T-helper 17 cell (primary cell): Measurements from ENCODE around the gene DDX54. TPM values are rescaled to one million over a fixed set of nuclear protein-coding genes. Genes with fewer than 3 reads are reported as not detected.

Experiments
- ATAC-seq: fragments of 150-1000 bp; cut with Tn5 transposase; 2 replicates; pipeline ENCODE4 v1.10.0; 2021; ENCODE audit warnings: mild to moderate bottlenecking, moderate library complexity
- DNase-seq, 3 donors: peaks; one replicate each; pipeline versions ENCODE4 v3.0.0 to v3.0.0-alpha.2; 2020 to 2021
- H3K9me3 ChIP-seq: one replicate; pipeline ENCODE4 v1.7.0; 2013; ENCODE audit warnings: low read length, mild to moderate bottlenecking; ENCODE audit not compliant: control insufficient read depth, poor library complexity, severe bottlenecking
- H3K27ac Mint-ChIP-seq: one replicate; pipeline ENCODE4 v1.8.0; 2022; ENCODE audit warnings: mild to moderate bottlenecking, moderate library complexity, mixed read lengths
- H3K27me3 Mint-ChIP-seq: one replicate; pipeline ENCODE4 v1.8.0; 2022; ENCODE audit warnings: mixed read lengths
- H3K36me3 Mint-ChIP-seq: one replicate; pipeline ENCODE4 v1.8.0; 2022; ENCODE audit warnings: low read depth, mixed read lengths
- H3K4me1 Mint-ChIP-seq: one replicate; pipeline ENCODE4 v1.8.0; 2022; ENCODE audit warnings: mild to moderate bottlenecking, mixed read lengths
- H3K4me3 Mint-ChIP-seq: one replicate; pipeline ENCODE4 v1.8.0; 2022; ENCODE audit warnings: mild to moderate bottlenecking, moderate library complexity, mixed read lengths
- total RNA-seq, 4 donors: library from RNA in 2 of 4; stranded (reverse) in 2 of 4; gene quantifications; one replicate each; pipeline ENCODE4 v1.2.3 and lab custom pipeline; 2022 to 2026

The DDX54 gene
- total RNA-seq, 2 donors from 2014 or later, result 75.9 to 92.5 TPM

DNA sequence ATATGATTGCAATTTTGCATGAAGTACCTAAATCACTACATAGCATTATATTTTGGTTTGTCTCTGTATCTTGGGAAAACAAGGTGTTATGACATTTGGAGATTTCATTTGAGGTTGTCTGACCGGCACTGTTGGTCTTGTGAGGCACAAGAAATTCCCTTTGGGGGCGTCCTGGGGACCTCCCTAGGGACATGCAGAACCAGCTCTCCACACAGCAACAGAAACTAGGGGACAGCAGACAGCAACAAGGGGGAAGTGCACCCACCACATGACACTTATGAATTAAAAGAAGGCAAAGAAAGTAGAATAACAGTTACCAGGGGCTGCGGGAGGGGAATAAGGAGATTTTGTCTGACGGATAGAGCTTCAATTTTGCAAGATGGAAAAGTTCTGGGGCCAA is 14.4 kb downstream of the DDX54 start:
- DNase-seq, result no peak
- ATAC-seq, result no peak
- H3K4me1 Mint-ChIP-seq, result peaks cover 8% of the 10 kb centered on the region
- H3K36me3 Mint-ChIP-seq, result peaks cover 9% of the 10 kb centered on the region
- no peak overlapping the region for H3K4me3 Mint-ChIP-seq
- H3K27ac Mint-ChIP-seq, result peak overlapping the region; percentile 73
- H3K27me3 Mint-ChIP-seq, result no peaks in the 10 kb centered on the region
- H3K9me3 ChIP-seq, result no peaks in the 10 kb centered on the region

DNA sequence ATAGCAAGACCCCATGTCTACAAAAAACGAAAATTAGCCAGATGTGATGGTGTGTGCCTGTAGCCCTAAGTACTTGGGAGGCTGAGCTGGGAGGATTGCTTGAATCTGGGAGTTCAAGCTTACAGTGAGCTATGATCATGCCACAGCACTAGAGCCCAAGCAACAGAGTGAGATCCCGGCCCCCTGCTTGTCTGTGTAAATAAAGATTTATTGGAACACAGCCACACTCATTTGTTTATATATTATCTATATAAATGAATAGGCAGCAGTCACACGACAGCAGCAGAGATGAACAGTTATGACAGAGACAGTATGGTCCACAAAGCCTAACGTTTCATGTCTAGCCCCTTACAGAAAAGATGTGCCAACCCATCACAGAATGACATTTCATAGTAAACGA is 14.8 kb downstream of the DDX54 start:
- Mint-ChIP-seq H3K36me3 (peaks cover 9% of the 10 kb centered on the region), H3K27ac (peak overlapping the region; percentile 73), H3K27me3 (no peaks in the 10 kb centered on the region), H3K4me1 (peaks cover 9% of the 10 kb centered on the region), H3K4me3 (no peak overlapping the region)
- H3K9me3 ChIP-seq, result no peaks in the 10 kb centered on the region
- DNase-seq (no peak), ATAC-seq (no peak)

DNA sequence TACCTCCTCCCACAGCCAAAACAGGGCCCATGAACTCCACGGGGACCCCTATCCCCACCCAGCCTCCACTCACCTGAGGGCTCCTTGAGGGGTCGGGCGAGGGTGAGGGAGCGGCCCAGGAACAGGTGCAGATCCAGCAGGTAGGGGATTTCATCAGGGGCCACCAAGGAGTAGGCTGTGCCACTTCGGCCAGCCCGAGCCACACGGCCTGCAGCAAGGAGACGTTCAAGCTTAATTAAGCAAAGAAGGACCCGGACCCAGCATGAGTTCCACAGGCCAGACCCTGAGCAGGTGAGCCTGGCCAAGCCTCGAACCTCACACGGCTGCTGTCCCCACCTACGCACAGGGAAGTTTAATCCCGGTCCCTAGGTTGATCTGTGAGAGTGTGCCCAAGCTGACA is 15.6 kb downstream of the DDX54 start:
- no peaks in the 10 kb centered on the region for H3K27me3 Mint-ChIP-seq
- peaks cover 7% of the 10 kb centered on the region for H3K36me3 Mint-ChIP-seq
- H3K4me3 Mint-ChIP-seq, result no peak overlapping the region
- no peak for DNase-seq
- peaks cover 9% of the 10 kb centered on the region for H3K4me1 Mint-ChIP-seq
- ATAC-seq, result no peak
- H3K9me3 ChIP-seq, result no peaks in the 10 kb centered on the region
- no peak overlapping the region for H3K27ac Mint-ChIP-seq

DNA sequence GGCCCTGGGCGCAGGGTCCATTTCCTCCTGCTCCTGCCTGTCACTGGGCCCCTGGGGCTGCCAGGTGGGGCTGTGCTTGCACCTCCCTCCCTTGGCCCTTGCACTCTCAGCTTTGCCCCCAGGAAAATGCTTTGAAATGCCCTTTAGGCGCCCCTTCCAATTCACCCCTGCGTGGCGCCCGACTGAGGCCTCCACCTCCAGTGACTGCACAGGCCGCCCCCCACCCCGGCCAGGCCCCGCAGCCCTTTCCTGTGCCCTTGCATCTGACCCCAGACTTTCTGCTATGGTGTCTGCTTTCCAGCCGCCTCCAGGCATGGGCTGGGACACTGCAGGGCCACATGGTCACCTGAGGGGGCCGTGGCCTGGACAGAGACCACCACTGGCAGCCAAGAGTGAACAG is 17.4 kb downstream of the DDX54 start:
- no peaks in the 10 kb centered on the region for H3K27me3 Mint-ChIP-seq
- H3K4me3 Mint-ChIP-seq, result no peak overlapping the region
- H3K9me3 ChIP-seq, result no peaks in the 10 kb centered on the region
- DNase-seq (no peak), ATAC-seq (no peak)
- H3K36me3 Mint-ChIP-seq, result peaks cover 4% of the 10 kb centered on the region
- peaks cover 7% of the 10 kb centered on the region for H3K4me1 Mint-ChIP-seq
- H3K27ac Mint-ChIP-seq, result no peak overlapping the region

DNA sequence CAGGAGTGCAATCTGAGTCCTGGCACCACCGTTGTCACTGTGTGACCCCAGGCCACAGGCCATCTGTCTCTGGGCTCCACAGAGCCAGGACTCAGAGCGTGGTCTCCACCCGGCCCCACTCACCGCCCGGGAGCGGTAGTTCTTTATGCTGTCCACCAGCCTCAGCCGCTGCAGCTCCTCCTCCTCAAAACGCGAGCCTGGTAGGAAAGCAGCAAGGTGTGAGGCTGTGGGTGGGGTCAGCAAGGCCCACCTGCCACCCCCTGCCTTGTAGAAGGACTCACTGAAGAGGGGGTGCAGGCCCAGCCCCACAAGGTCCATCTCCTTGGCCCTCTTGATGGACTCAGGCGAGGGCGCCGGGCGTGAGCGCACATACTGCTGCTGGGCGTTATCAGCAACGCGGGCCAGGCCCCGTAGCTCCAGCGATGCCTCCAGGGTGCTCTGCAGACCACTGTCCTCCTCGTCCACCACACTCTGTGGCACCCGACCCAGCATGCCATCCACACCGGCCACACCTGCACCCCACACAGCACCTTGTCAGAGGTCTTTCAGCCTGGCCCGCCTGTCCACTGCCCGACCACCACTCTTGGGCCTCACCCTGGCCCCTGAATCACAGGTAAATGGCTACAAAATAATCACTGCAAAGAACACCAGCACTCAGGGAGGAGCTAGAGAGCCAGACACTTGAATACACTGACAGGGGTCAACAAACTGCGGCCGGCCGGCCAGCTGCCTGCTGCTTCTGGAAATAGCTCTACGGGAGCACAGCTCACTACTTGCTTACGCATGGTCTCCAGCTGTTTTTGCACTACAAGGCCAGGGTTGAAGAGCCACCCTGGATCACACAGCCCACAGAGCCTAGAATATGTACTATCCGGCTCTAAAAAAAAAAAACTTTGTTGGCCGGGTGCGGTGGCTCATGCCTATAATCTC is 19.5 kb downstream of the DDX54 start:
- peaks cover 2% of the 10 kb centered on the region for H3K4me1 Mint-ChIP-seq
- no peak overlapping the region for H3K27ac Mint-ChIP-seq
- ATAC-seq (no peak), DNase-seq (no peak)
- no peaks in the 10 kb centered on the region for H3K27me3 Mint-ChIP-seq
- no peaks in the 10 kb centered on the region for H3K9me3 ChIP-seq
- no peaks in the 10 kb centered on the region for H3K36me3 Mint-ChIP-seq
- H3K4me3 Mint-ChIP-seq, result no peak overlapping the region

DNA sequence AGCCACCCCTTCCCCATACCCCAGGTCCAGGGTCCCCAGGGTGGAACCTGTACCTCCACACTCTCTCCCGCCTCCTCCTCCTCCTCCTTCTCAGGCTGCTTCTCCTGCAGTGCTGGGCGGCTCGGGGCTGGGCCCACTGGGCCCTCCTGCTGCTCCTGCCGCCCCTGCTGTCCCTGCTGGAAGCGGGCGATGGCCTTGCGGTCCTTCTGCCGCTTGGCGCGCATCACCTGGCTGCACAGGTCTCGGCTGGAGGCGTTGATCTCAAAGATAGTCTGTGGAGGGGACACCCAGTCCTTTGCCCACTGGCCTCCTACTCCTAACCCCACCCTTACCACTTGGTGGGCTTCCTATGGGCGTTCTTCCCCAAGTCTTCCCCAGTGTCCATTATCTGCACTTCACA is 21.3 kb downstream of the DDX54 start:
- Mint-ChIP-seq H3K36me3 (no peaks in the 10 kb centered on the region), H3K4me1 (peaks cover 2% of the 10 kb centered on the region), H3K27ac (no peak overlapping the region), H3K27me3 (no peaks in the 10 kb centered on the region), H3K4me3 (no peak overlapping the region)
- no peaks in the 10 kb centered on the region for H3K9me3 ChIP-seq
- DNase-seq (no peak), ATAC-seq (no peak)

DNA sequence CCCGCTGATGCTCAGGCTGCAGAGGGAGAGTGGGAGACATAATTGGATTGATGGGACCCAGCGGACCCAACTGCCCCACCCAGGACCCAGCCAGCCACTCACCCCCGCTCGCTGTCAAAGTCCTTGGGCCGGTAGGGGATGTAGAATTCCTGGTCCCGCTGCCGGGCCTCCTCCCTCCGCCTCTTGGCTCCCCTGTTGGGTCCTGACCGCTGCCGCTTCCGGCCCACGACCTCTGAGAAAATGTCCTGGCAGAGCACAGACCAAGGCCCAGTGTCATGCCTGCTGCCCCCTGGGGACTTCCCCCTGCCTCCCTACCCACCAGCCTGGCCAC is 22.3 kb downstream of the DDX54 start:
- no peaks in the 10 kb centered on the region for H3K9me3 ChIP-seq
- DNase-seq, result no peak
- no peak for ATAC-seq
- Mint-ChIP-seq H3K4me1 (peaks cover 2% of the 10 kb centered on the region), H3K4me3 (no peak overlapping the region), H3K27ac (no peak overlapping the region), H3K36me3 (no peaks in the 10 kb centered on the region), H3K27me3 (no peaks in the 10 kb centered on the region)

DNA sequence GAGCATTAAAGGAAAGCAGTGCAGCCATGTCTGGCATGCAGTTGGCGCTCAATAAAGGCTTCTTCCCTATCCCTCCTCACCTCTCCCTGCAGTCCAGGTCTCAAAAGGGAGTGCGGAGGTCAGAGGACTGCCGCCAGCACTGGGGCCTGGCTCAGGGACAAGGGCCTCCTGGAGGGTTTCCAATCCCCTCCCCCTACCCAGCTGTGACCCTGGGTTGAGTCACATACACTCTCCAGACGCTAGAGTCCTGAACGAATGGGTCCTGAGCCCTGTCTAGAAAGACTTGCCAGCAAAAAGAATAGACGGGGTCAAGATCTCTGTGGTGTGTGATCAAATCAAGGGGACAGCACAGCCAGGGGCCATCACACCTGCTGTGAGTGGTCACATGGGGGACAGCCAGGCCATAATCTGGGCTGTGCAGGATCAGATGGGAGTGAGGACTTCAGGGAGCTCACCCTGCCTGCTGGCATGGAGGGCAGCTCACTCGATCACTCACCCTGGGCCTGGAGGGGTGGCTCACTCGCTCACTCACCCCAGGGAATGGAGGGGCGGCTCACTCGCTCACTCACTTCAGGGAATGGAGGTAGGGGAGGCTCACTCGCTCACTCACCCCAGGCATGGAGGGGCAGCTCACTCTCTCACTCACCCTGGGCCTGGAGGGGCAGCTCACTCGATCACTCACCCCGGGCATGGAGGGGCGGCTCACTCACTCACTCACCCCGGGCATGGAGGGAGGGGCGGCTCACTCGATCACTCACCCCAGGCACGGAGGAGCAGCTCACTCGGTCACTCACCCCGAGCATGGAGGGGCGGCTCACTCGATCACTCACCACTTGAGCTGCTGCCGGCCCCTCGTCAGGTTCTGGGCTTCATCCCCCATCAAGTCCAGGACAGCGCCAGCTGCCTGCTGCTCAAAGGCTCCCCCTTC is 22.9 kb downstream of the DDX54 start:
- ATAC-seq (no peak), DNase-seq (no peak)

DNA sequence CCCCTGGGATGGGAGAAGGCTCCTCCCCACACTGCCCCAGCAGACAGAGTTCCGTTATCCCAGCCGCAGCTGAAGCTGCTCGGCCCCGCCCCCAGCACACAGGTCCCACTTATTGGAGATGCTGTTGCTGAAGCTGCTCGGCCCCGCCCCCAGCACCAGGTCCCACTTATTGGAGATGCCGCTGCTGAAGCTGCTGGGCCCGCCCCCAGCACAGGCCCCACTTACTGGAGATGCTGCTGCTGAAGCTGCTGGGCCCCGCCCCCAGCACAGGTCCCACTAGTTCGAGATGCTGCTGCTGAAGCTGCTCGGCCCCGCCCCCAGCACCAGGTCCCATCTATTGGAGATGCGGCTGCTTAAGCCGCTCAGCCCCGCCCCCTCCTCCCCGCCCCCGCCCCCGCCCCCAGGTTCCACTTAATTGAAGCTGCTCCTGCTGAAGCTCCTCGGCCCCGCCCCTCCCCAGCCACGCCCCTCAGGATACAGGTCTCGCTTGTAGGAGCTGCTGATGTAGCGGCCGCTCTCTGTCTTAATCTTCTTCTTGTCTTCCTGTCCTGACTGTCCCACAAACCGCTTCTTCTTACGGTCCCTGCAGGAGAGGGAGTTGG is 23.8 kb downstream of the DDX54 start:
- no peaks in the 10 kb centered on the region for H3K9me3 ChIP-seq
- no peak overlapping the region for H3K27ac Mint-ChIP-seq
- ATAC-seq (peak; percentile 22), DNase-seq (no peak)
- peaks cover 2% of the 10 kb centered on the region for H3K4me1 Mint-ChIP-seq
- no peaks in the 10 kb centered on the region for H3K36me3 Mint-ChIP-seq
- no peaks in the 10 kb centered on the region for H3K27me3 Mint-ChIP-seq
- H3K4me3 Mint-ChIP-seq, result no peak overlapping the region

More for the DNA sequence above, 22.9 kb downstream of the DDX54 start:
- H3K4me1 Mint-ChIP-seq, result peaks cover 2% of the 10 kb centered on the region
- H3K27me3 Mint-ChIP-seq, result no peaks in the 10 kb centered on the region
- H3K36me3 Mint-ChIP-seq, result no peaks in the 10 kb centered on the region
- H3K4me3 Mint-ChIP-seq, result no peak overlapping the region
- no peak overlapping the region for H3K27ac Mint-ChIP-seq
- H3K9me3 ChIP-seq, result no peaks in the 10 kb centered on the region

DNA sequence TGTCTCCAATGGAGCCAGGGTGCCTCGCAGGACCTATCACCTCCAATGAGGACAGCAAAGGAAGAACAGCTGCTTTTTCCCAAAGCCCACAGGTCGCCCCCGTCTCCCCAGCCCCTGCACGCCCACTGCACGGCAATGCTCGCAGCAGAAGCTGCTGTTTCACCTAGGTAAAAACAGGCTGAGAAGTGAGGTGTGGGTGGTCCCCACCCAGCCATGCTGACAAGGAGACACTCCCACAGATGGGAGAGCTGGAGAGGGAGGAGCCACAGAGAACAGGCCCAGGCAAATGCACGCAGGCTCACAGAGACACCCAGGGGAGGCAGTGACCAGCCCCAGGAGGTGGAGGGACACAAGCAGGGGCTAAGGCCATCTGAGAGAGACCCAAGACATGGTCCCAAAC is 25.3 kb downstream of the DDX54 start:
- H3K4me3 Mint-ChIP-seq, result no peak overlapping the region
- H3K36me3 Mint-ChIP-seq, result no peaks in the 10 kb centered on the region
- H3K27ac Mint-ChIP-seq, result peak overlapping the region; percentile 9
- no peaks in the 10 kb centered on the region for H3K4me1 Mint-ChIP-seq
- H3K27me3 Mint-ChIP-seq, result no peaks in the 10 kb centered on the region
- no peak for ATAC-seq
- DNase-seq, result no peak
- H3K9me3 ChIP-seq, result no peaks in the 10 kb centered on the region

DNA sequence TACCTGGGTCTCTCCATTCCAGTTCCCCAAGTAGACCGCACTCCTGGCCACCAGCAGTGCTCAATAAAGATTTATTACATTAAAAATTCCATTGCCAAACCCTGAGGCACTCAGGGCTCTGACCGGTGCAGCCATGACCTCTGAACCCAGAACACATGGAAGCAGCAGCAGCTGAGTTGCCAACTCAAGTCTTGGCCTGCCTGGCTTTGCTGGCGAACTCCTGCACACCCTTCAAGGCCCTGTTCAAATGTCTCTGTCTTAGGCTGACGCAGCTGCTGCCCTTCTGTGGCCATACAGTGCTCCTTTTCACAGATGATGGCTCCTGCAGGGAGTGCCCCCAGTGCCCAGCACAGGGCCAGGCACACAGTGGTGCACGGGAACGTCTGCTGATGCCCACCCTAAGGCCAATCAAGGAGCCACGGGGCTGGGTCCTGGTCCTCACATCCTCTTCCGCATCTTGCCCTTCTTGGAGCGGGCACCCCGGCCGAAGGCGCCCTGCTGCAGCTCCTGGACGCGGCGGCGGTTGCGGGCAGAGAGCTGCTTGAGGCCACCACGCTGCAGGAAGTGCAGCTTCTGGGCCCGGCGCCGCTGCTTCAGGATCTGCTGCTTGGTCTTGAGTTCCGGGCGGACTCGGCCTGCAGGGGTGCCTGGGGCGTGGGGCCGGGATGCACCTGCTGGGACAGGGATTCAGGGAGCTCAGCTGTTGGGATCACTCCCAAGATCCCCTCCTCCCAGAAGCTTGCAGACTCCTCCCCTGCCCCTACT is 26.7 kb downstream of the DDX54 start:
- Mint-ChIP-seq H3K4me1 (no peaks in the 10 kb centered on the region), H3K36me3 (no peaks in the 10 kb centered on the region), H3K4me3 (no peak overlapping the region), H3K27ac (no peak overlapping the region), H3K27me3 (no peaks in the 10 kb centered on the region)
- no peaks in the 10 kb centered on the region for H3K9me3 ChIP-seq
- ATAC-seq (no peak), DNase-seq (no peak)

DNA sequence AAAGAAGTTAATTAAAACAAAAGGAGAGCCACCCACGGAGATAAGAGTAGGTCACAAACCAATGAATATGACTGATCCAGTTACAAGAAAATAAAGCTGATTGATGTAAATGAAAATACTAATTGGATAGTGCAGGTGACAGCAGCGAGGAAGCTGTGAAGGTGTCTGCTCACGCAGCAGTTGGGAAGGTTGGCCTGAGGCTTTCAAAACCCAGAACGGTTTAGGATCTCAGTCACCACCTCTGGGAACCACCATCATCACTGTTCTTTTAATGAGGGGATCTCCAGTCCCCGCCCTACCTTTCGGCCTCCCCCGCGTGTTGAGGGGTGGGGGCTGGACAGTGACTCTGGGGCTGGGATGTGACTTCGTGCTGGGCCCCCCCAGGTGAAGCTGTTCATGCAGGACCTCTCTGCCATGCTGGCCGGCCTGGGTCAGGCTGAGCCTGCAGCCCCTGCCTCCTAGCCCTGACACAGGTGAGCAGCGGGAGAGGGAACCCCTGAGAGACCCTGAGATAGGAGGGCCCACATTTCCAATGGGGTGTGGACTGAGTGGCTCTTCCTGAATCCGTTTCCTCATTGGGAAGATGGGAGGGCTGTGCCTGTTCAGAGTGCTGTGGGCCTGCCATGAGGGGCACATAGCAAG is 27.9 kb downstream of the DDX54 start:
- no peaks in the 10 kb centered on the region for H3K9me3 ChIP-seq
- H3K36me3 Mint-ChIP-seq, result no peaks in the 10 kb centered on the region
- no peak for ATAC-seq
- H3K4me3 Mint-ChIP-seq, result no peak overlapping the region
- no peak for DNase-seq
- H3K4me1 Mint-ChIP-seq, result peaks cover 5% of the 10 kb centered on the region
- H3K27me3 Mint-ChIP-seq, result peaks cover 2% of the 10 kb centered on the region
- no peak overlapping the region for H3K27ac Mint-ChIP-seq
